Natural killer cell treated with Interleukin-12 subunit alpha and Interleukin-12 subunit beta and Interleukin-15 and Interleukin-18, amount 100 ng/mL, for 72 hours (primary cell): ENCODE results near the gene FBXO36. TPM values are rescaled to one million over a fixed set of nuclear protein-coding genes. Genes with fewer than 3 reads are reported as not detected.
A peak's percentile ranks its signal among the peaks of the same experiment; 100 is the strongest.
"Not testable (repeated sequence)": the region's sequence is repeated elsewhere in the genome, so short reads cannot be mapped to it uniquely, and the experiment has no call there.

Experiments
- ATAC-seq, 2 donors: fragments of 150-1000 bp; cut with Tn5 transposase in 1 of 2; sonication (Bioruptor Pico), chemical (Tn5 transposase) in 1 of 2; 2 replicates each; pipeline ENCODE4 v1.10.0; 2021
- DNase-seq: peaks from one replicate; pipeline ENCODE4 v3.0.0; 2022; ENCODE audit warnings: low spot score
- H3K27ac Mint-ChIP-seq, 2 donors: 1 replicate in 1 of 2; 2 replicates in 1 of 2; pipeline ENCODE4 v1.8.0; 2022; ENCODE audit warnings: mixed read lengths in 2 of 2, mild to moderate bottlenecking in 1 of 2, moderate library complexity in 1 of 2
- H3K27me3 Mint-ChIP-seq, 2 donors: 1 replicate in 1 of 2; 2 replicates in 1 of 2; pipeline ENCODE4 v1.8.0; 2022; ENCODE audit warnings: mixed read lengths in 2 of 2
- H3K36me3 Mint-ChIP-seq: one replicate; pipeline ENCODE4 v1.8.0; 2022; ENCODE audit warnings: mixed read lengths
- H3K4me1 Mint-ChIP-seq, 2 donors: 1 replicate in 1 of 2; 2 replicates in 1 of 2; pipeline ENCODE4 v1.8.0; 2022; ENCODE audit warnings: low read depth in 2 of 2, mixed read lengths in 2 of 2, mild to moderate bottlenecking in 1 of 2
- H3K4me3 Mint-ChIP-seq: one replicate; pipeline ENCODE4 v1.8.0; 2022; ENCODE audit warnings: mixed read lengths
- H3K9me3 Mint-ChIP-seq: 2 replicates; pipeline ENCODE4 v1.8.0; 2022; ENCODE audit warnings: mixed read lengths
- total RNA-seq, 2 donors: library from RNA; stranded (reverse); gene quantifications; one replicate each; pipeline ENCODE4 v1.2.3, GENCODE V29; 2022

Gene FBXO36
- total RNA-seq, 2 donors from 2014 or later, result 0.36 to 0.67 TPM

DNA sequence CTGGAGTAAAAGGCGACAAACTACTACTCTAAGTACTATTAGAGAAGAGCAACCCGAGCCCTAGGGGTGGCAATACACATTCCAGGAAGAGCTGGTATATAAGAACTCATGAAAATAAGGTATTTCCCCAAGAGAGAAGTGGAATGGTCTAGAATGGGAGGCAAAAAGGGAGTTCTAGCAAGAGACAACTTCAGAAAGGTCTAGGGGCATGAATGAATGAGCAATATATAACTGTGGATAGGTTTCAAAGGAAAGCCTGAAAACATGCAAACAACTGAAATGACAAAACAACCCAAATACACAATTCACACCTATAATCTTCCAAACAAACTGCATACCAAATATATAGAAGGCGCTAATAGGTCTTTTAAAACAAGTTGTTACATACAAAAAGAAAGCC, 22.7 kb upstream of the FBXO36 start:
- Mint-ChIP-seq H3K27me3 (no peaks in the 10 kb centered on the region), H3K4me1 (peaks cover 42 to 60% of the 10 kb centered on the region in 2 donors), H3K4me3 (peak overlapping the region; percentile 42), H3K27ac (peak overlapping the region in 1 of 2 donors; percentile 38), H3K36me3 (peaks cover 7% of the 10 kb centered on the region), H3K9me3 (no peaks in the 10 kb centered on the region)
- DNase-seq (no peak), ATAC-seq (no peak)

DNA sequence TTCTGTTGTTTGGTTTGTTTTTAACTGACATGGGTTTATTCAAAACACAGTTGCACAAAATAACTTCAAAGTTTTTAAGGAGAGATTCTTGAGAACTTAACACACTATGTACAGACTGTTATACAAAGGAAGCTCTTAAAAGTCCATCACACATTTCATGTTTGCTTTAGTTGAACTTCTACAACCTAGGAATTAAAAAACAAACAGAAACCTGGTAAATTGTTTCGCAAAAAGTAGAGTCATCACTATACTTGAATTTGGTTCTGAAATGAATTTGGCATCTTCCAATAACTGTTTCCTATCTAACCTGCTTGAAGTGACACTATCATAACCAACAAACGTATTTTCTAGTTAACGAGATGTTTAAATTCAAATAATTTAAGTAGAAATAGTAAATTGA, 22.3 kb upstream of the FBXO36 start:
- no peaks in the 10 kb centered on the region for H3K9me3 Mint-ChIP-seq
- ATAC-seq (peak in 1 of 2 donors; percentile 70), DNase-seq (no peak)
- H3K4me3 Mint-ChIP-seq, result peak overlapping the region; percentile 42
- no peaks in the 10 kb centered on the region for H3K27me3 Mint-ChIP-seq
- peaks cover 39 to 56% of the 10 kb centered on the region in 2 donors for H3K4me1 Mint-ChIP-seq
- H3K36me3 Mint-ChIP-seq, result peaks cover 7% of the 10 kb centered on the region
- H3K27ac Mint-ChIP-seq, result peak overlapping the region in 1 of 2 donors; percentile 38

DNA sequence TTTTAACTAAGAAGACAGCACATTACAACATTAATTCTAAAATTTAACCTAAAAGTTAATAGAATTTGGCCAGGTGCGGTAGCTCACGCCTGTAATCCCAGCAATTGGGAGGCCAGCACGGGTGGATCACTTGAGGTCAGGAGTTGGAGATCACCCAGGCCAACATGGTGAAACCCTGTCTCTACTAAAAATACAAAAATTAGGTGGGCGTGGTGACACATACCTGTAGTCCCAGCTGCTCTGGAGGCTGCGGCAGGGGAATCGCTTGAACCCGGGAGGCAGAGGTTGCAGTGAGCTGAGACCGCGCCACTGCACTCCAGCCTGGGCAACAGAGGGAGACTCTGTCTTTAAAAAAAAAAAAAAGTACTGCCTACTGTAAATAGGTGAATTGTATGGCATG, 21.8 kb upstream of the FBXO36 start:
- ATAC-seq, H3K36me3 Mint-ChIP-seq, H3K27me3 Mint-ChIP-seq, DNase-seq, H3K9me3 Mint-ChIP-seq: not testable (repeated sequence)
- Mint-ChIP-seq H3K27ac (peak overlapping the region in 1 of 2 donors; percentile 38), H3K4me3 (peak overlapping the region; percentile 27), H3K4me1 (peaks cover 43 to 51% of the 10 kb centered on the region in 2 donors)

DNA sequence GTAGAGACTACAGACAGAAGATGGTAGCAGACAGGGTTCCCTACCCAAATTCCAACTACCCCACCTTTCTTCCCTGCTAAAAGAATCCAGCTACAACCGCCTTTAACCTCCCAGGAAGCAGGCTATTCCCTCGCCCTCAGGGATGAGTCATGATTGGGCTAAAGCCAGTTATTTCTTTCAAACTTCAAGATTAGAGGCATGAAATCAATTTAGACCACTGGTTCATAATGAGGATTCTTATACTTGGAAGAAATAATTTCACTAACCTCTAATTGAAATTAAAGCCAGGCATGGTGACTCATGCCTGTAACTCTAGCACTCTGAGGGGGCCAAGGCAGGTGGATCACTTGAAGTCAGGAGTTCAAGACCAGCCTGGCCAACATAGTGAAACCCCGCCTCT, 20.5 kb upstream of the FBXO36 start:
- H3K4me1 Mint-ChIP-seq, result peaks cover 44 to 46% of the 10 kb centered on the region in 2 donors
- DNase-seq, result no peak
- H3K27me3 Mint-ChIP-seq, result no peaks in the 10 kb centered on the region
- H3K9me3 Mint-ChIP-seq, result no peaks in the 10 kb centered on the region
- no peak overlapping the region for H3K27ac Mint-ChIP-seq
- H3K36me3 Mint-ChIP-seq, result peaks cover 7% of the 10 kb centered on the region
- no peak for ATAC-seq
- H3K4me3 Mint-ChIP-seq, result no peak overlapping the region

DNA sequence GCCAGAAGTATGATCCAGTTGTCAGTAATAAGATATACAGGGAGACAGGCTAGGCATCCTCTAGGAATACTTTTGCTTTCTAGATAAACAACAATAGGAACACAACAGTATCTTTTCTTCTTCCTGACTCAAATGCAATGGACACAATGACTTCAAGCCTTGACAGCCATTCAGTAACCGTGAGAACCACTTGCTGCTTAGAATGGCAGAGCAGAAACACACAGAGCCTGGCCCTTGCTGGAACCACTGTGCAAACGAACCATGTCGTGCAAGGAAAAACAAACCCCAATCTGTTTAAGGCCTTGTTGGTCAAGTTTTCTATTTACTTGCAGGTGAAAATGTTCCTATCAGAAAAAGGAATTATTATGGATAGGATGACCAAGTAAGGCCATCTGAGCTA, 19.3 kb upstream of the FBXO36 start:
- no peaks in the 10 kb centered on the region for H3K9me3 Mint-ChIP-seq
- H3K4me1 Mint-ChIP-seq, result peaks cover 36 to 41% of the 10 kb centered on the region in 2 donors
- DNase-seq, result no peak
- peaks cover 7% of the 10 kb centered on the region for H3K36me3 Mint-ChIP-seq
- no peak overlapping the region for H3K27ac Mint-ChIP-seq
- no peak for ATAC-seq
- H3K4me3 Mint-ChIP-seq, result no peak overlapping the region
- no peaks in the 10 kb centered on the region for H3K27me3 Mint-ChIP-seq

DNA sequence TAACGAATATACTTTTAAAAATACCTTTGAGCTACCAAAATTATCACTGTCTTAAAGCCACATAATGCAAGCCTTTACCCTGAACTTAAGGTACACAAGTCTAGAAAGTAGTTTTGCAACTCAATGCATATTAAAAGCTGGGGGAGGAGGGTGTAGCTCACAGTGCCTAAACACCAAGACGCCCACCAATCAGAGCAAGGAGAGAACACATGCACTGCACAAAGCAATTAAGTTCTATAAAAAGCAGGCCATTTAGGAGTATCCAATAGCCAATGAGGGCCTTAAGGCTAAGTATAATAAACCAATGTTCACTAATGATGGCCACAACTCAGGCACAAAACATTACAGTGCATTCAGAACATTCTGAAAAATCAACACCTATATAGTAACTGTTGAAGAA, 16.7 kb upstream of the FBXO36 start:
- peaks cover 27 to 33% of the 10 kb centered on the region in 2 donors for H3K4me1 Mint-ChIP-seq
- H3K9me3 Mint-ChIP-seq, result no peaks in the 10 kb centered on the region
- no peak overlapping the region for H3K4me3 Mint-ChIP-seq
- peaks cover 7% of the 10 kb centered on the region for H3K36me3 Mint-ChIP-seq
- H3K27me3 Mint-ChIP-seq, result no peaks in the 10 kb centered on the region
- no peak for ATAC-seq
- DNase-seq, result no peak
- H3K27ac Mint-ChIP-seq, result no peak overlapping the region

DNA sequence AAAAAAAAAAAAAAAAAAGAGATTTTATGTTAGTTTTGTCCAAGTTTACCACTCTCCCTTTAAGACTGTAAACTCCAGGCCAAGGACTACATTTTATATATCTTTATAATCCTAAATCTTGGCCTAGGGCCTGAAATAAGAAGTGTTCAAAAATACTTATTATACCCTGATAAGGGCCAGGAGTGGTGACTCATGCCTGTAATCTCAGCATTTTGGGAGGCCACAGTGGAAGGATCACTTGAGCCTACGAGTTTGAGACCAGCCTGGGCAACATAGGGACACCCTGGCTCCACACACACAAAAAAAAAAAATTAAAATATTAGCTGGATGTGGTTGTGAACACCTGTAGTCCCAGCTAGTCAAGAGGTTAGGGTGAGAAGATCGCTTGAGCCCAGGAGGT, 13.2 kb upstream of the FBXO36 start:
- Mint-ChIP-seq H3K9me3 (no peaks in the 10 kb centered on the region), H3K36me3 (peaks cover 4% of the 10 kb centered on the region), H3K4me3 (no peak overlapping the region), H3K27me3 (no peaks in the 10 kb centered on the region), H3K27ac (peak overlapping the region; percentile 31 to 75), H3K4me1 (peaks cover 37 to 44% of the 10 kb centered on the region in 2 donors)
- no peak for ATAC-seq
- DNase-seq, result no peak

DNA sequence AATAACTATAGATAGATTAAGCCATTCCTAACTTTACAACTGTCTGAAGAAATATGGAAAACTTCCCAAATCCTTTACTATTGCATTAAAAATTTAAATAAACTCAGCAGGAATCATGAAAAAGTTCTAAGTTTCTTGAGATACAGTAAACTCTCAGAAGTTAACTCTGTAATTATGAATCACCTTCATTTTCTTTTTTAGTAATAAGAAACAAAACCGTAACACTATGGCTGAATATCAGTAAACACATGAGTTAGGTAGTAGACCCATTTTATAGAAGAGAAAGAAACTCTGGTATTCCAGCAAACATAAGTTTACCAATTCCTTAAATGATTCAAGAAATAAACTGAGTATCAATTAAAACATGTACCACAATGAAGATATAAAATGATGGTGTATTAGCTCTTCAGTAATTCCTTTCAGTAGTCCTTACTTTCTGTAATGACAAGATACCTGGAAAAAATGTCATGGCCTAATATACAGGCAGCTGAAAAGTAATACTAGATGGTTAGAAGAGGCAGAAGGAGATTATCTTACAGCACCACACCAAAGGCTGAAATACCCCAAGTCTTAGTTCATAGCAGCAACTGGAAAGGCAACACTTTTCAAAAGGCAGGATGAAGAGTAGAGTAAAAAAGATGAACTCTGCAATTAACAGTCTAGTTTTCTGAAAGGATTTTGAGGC, 12.0 kb upstream of the FBXO36 start:
- H3K4me3 Mint-ChIP-seq, result peak overlapping the region; percentile 41
- peaks cover 44% of the 10 kb centered on the region in 2 donors for H3K4me1 Mint-ChIP-seq
- DNase-seq (no peak), ATAC-seq (no peak)
- no peaks in the 10 kb centered on the region for H3K27me3 Mint-ChIP-seq
- peak overlapping the region; percentile 59 to 79 for H3K27ac Mint-ChIP-seq
- peaks cover 4% of the 10 kb centered on the region for H3K36me3 Mint-ChIP-seq
- no peaks in the 10 kb centered on the region for H3K9me3 Mint-ChIP-seq

DNA sequence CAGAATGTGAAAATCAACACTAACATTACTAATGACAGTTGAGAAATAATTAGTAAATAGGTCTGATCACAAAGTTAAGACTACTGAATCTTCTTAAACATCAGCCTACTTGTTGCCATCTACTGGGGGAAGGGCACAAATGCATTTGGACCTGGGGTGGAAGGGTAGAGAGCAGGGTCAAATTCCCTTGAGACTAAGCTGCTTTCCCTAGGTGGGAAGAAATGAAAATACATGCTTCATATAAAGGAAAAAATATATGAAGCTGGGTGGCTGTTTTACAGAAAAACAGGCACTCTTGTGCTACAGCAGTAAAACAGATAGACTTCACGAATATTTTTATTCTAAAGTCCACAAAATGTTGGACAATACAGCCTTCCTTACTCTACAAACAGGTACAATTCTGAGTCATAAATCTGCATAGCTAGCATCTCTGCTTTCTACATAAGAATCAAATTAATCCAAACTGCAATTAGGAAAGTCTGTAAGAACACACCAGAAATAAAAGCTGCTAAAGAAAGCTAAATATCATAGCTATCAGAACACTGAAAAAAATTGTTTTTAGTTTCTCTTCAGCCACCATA, 11.4 kb upstream of the FBXO36 start:
- Mint-ChIP-seq H3K9me3 (no peaks in the 10 kb centered on the region), H3K27me3 (no peaks in the 10 kb centered on the region), H3K4me1 (peaks cover 40 to 46% of the 10 kb centered on the region in 2 donors), H3K36me3 (peaks cover 4% of the 10 kb centered on the region), H3K27ac (peak overlapping the region; percentile 59 to 79), H3K4me3 (peak overlapping the region; percentile 41)
- no peak for DNase-seq
- ATAC-seq, result no peak

DNA sequence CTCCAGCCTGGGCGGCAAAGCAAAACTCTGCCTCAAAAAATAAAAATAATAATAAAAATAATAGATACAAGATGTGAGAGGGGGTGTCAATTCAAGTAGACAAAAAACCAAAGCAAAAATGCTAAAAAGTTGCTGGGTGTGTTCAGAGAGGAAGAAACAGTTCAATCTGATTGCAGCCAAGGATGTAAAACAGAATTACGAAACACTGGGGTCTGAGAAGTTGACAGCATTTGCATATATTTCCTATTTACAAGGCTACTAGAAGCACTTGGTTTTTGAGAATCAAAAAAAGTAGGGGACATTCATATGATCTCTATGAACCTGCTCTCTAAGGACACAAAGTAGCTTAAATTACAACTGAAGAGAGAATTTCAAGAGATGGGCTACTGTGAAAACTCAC, 8.1 kb upstream of the FBXO36 start:
- no peak for DNase-seq

DNA sequence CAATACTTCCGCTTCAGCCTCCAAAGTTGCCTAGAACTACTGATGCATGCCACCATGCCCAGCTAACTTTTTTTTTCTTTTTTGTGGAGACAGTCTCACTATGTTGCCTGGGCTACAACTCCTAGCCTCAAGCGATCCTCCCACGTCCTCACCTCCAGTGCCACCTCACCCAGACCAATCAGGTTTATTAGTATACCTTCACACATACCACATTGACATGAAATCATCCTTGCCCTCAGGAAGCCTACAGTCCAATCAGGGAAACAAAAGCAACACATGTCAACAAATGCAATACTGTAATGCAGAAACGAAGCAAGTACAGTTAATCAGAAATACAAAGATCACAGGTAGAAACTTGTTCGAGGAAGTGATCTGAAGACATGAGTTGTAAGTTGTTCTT, 4.5 kb upstream of the FBXO36 start:
- Mint-ChIP-seq H3K9me3 (no peaks in the 10 kb centered on the region), H3K4me1 (peaks cover 43 to 57% of the 10 kb centered on the region in 2 donors), H3K27me3 (no peaks in the 10 kb centered on the region), H3K27ac (peak overlapping the region; percentile 9 to 41), H3K36me3 (peaks cover 8% of the 10 kb centered on the region), H3K4me3 (peak overlapping the region; percentile 30)
- no peak for ATAC-seq
- DNase-seq, result no peak

More for the DNA sequence above, 8.1 kb upstream of the FBXO36 start:
- no peaks in the 10 kb centered on the region for H3K27me3 Mint-ChIP-seq
- peaks cover 49 to 64% of the 10 kb centered on the region in 2 donors for H3K4me1 Mint-ChIP-seq
- peak overlapping the region; percentile 40 to 64 for H3K27ac Mint-ChIP-seq
- ATAC-seq, result no peak
- peak overlapping the region; percentile 38 for H3K4me3 Mint-ChIP-seq
- H3K36me3 Mint-ChIP-seq, result peaks cover 12% of the 10 kb centered on the region
- H3K9me3 Mint-ChIP-seq, result no peaks in the 10 kb centered on the region

DNA sequence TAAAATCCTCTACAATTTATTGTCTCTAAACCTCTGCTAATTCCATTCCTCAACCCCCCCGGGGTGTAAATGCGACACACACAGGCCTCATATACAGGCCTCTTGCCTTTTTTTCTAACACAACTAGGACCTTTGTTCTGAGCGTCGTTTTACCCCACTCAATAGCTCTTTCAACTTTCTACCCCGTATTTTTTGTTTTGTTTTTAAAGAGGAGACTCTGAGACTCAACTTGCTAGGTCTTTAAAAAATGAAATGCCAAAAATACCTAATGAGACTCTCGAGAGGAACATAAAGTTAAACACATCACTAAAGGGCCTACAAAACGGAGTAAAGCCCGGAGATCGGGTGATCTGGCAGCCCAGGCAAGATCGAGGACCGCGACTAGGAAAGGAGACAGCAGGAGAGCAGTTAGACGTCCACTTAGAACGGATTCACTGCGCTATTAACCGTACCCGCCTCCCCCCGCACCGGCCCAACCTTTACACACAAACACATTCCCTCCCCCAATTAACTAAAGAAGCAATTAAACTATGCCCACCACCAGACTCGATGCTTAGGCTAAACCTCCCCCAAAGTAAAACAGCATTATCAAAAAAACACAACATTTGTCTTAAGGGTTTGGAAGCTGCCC, 2.2 kb upstream of the FBXO36 start:
- Mint-ChIP-seq H3K9me3 (no peaks in the 10 kb centered on the region), H3K27ac (peak overlapping the region; percentile 83 to 100), H3K36me3 (peaks cover 8% of the 10 kb centered on the region), H3K27me3 (no peaks in the 10 kb centered on the region), H3K4me3 (peak overlapping the region; percentile 91), H3K4me1 (peaks cover 32 to 49% of the 10 kb centered on the region in 2 donors)
- ATAC-seq (no peak), DNase-seq (peak; percentile 64)

DNA sequence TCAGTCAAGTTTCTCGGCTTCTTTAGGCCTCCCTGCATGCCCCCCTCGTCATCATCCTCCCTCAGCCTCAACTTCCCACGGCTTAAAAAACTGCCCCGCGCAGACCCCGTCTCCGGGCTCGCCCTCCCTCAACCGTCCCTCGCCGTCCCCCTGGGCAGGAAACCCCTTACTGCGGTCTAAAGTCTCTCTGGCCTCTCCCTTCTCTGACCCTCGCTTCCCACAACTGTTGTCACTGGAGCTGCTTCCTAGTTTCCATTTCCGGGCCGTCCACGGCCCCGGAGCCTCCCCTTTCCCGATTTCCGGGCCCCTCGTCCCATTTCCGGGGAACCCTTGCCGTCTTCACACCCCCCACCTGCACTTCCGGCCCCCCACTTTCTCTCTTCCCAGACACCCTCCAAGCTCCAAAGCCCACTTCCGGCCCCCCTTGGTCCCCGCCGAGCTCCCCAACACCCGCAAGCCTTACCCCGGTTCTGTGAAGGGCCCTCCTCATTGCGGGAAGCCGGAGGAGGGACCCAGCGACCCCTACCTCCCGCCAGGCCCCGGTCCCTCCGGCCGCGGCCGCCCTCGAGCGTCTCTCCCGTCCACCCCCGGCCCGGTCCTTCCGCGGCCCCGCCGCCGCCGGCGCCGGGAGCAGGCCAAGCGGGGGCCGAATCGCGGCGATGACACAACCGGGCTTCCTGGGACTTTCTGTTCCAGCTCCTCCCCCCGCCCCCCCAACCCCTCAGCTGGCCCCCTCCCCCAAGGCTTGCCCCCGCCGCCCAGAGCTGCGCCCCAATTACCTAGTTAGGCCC, 1.0 kb upstream of the FBXO36 start:
- peak overlapping the region; percentile 96 for H3K4me3 Mint-ChIP-seq
- H3K36me3 Mint-ChIP-seq, result peaks cover 8% of the 10 kb centered on the region
- H3K27ac Mint-ChIP-seq, result peak overlapping the region; percentile 83 to 100
- peak; percentile 51 to 63 for ATAC-seq
- DNase-seq, result peak; percentile 79
- H3K9me3 Mint-ChIP-seq, result no peaks in the 10 kb centered on the region
- no peaks in the 10 kb centered on the region for H3K27me3 Mint-ChIP-seq
- peaks cover 30 to 49% of the 10 kb centered on the region in 2 donors for H3K4me1 Mint-ChIP-seq
